Upper lobe of right lung (tissue), 1 donor: ENCODE data around the gene SDK2. TPM values are rescaled to one million over a fixed set of nuclear protein-coding genes. Genes with fewer than 3 reads are reported as not detected.
A peak's percentile ranks its signal among the peaks of the same experiment; 100 is the strongest.

ENCODE experiments used
- ATAC-seq: fragments of 200-7000 bp; cut with Tn5 transposase; one replicate; pipeline ENCODE4 v1.9.1; 2020; ENCODE audit warnings: mild to moderate bottlenecking, moderate library complexity
- DNase-seq: peaks from one replicate; pipeline ENCODE4 v3.0.0-alpha.2; 2020
- H3K27ac ChIP-seq: fragments of 200-600 bp; one replicate; pipeline ENCODE4 v1.8.0; 2022
- H3K27me3 ChIP-seq: fragments of 200-600 bp; one replicate; pipeline ENCODE4 v1.8.0; 2022; ENCODE audit warnings: mild to moderate bottlenecking
- H3K36me3 ChIP-seq: fragments of 200-600 bp; one replicate; pipeline ENCODE4 v1.8.0; 2022
- H3K4me1 ChIP-seq: fragments of 200-600 bp; one replicate; pipeline ENCODE4 v1.8.0; 2022
- H3K4me3 ChIP-seq: fragments of 200-600 bp; one replicate; pipeline ENCODE4 v1.8.0; 2022; ENCODE audit warnings: mild to moderate bottlenecking
- H3K9me3 ChIP-seq: fragments of 200-600 bp; one replicate; pipeline ENCODE4 v1.8.0; 2022
- CTCF ChIP-seq: fragments of 200-600 bp; IDR thresholded peaks from one replicate; pipeline ENCODE4 v1.8.0; 2022; ENCODE audit warnings: antibody characterized with exemption
- intact Hi-C: fragments of 100-400 bp; cut with DNase I; formaldehyde crosslinking; loops from one replicate; pipeline ENCODE4 v1.11.0; 2022
- total RNA-seq: library from RNA; stranded (reverse); fragmentation: NEBNext Ultra II Directional; extraction: Animal tissue kit (Norgen Biotek cat#: 25700); gene quantifications from one replicate; pipeline ENCODE4 v1.2.1, GENCODE V29; 2021
- donor health status: DM: no; HTN: yes; CAD: no; lungs with severe emphysema.

SDK2 gene
- total RNA-seq, 1 donor from 2014 or later = 2.3 TPM

GRCh38 chr17:73304971-73305812, 339.1 kb downstream of the SDK2 start:
- H3K27me3 ChIP-seq = no peaks in the 10 kb centered on the region
- peak overlapping the region; percentile 86 for H3K27ac ChIP-seq
- no peaks in the 10 kb centered on the region for H3K36me3 ChIP-seq
- H3K9me3 ChIP-seq = no peaks in the 10 kb centered on the region
- intact Hi-C loops = no loop called here
- peak overlapping the region; percentile 39 for H3K4me3 ChIP-seq
- ATAC-seq (peak; percentile 73), DNase-seq (peak; percentile 83)
- peaks cover 72% of the 10 kb centered on the region for H3K4me1 ChIP-seq
- peak; percentile 40 for TF ChIP-seq CTCF

- ATAC-seq (no peak), DNase-seq (no peak)
- no peaks in the 10 kb centered on the region for H3K36me3 ChIP-seq
- H3K27ac ChIP-seq = peak overlapping the region; percentile 86
- H3K4me1 ChIP-seq = peaks cover 77% of the 10 kb centered on the region
- no peak for TF ChIP-seq CTCF
- no peaks in the 10 kb centered on the region for H3K27me3 ChIP-seq
- no peaks in the 10 kb centered on the region for H3K9me3 ChIP-seq
- peak overlapping the region; percentile 39 for H3K4me3 ChIP-seq
- intact Hi-C loops = no loop called here
These were observed 339.8 kb downstream of the SDK2 start for GRCh38 chr17:73304438-73304837.

GRCh38 chr17:73302189-73302588, 342.1 kb downstream of the SDK2 start:
- Histone ChIP-seq H3K36me3 (no peaks in the 10 kb centered on the region), H3K27me3 (no peaks in the 10 kb centered on the region), H3K4me3 (no peak overlapping the region), H3K9me3 (no peaks in the 10 kb centered on the region), H3K4me1 (peaks cover 70% of the 10 kb centered on the region), H3K27ac (no peak overlapping the region)
- ATAC-seq (no peak), DNase-seq (no peak)
- intact Hi-C loops = no loop called here
- TF ChIP-seq CTCF = no peak

GRCh38 chr17:73301369-73301768, 342.9 kb downstream of the SDK2 start:
- no peak for ATAC-seq
- intact Hi-C loops = no loop called here
- no peaks in the 10 kb centered on the region for H3K27me3 ChIP-seq
- H3K4me1 ChIP-seq = peaks cover 65% of the 10 kb centered on the region
- no peak overlapping the region for H3K27ac ChIP-seq
- TF ChIP-seq CTCF = no peak
- no peaks in the 10 kb centered on the region for H3K9me3 ChIP-seq
- no peak overlapping the region for H3K4me3 ChIP-seq
- H3K36me3 ChIP-seq = no peaks in the 10 kb centered on the region
- DNase-seq = no peak

GRCh38 chr17:73300392-73300791, 343.9 kb downstream of the SDK2 start:
- no peaks in the 10 kb centered on the region for H3K36me3 ChIP-seq
- no peak for DNase-seq
- peak; percentile 2 for ATAC-seq
- no peak overlapping the region for H3K4me3 ChIP-seq
- intact Hi-C loops = no loop called here
- H3K9me3 ChIP-seq = no peaks in the 10 kb centered on the region
- TF ChIP-seq CTCF = no peak
- H3K27me3 ChIP-seq = no peaks in the 10 kb centered on the region
- no peak overlapping the region for H3K27ac ChIP-seq
- peaks cover 55% of the 10 kb centered on the region for H3K4me1 ChIP-seq
